GM19025 (cell line): ENCODE measurements around the gene PHOX2A.

Source experiments
- ATAC-seq: cut with Tn5 transposase; IDR thresholded peaks from one replicate; pipeline ENCODE4 v1.9.1; 2021; ENCODE audit warnings: mild to moderate bottlenecking, low read depth, moderate library complexity; ENCODE audit not compliant: unreplicated experiment

The PHOX2A gene

GRCh38 chr11:72189455-72190250 is 54.3 kb downstream of the PHOX2A start:
- ATAC-seq, result no peak
